ENCODE results near the gene NR1H2.

Gene NR1H2

GRCh38 chr19:50406156-50406820 is 30.0 kb downstream of the NR1H2 start:
- DNase-seq: no peak

DNA sequence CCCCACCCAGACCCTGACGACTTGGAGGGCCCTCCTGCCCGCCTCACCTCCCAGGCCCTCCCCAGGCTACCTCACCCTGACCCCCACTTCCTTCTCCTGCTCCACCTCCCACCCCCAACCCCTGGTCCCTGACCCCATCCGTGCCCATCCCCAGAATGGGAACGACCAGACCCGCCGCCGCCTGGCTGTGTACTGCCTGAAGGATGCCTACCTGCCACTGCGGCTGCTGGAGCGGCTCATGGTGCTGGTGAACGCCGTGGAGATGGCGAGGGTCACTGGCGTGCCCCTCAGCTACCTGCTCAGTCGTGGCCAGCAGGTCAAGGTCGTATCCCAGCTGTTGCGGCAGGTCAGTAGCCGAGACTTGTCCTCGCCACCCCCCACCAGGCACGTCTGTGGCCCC is 30.6 kb downstream of the NR1H2 start:
- DNase-seq: no peak

GRCh38 chr19:50409347-50409746 is 33.1 kb downstream of the NR1H2 start:
- DNase-seq: no peak

DNA sequence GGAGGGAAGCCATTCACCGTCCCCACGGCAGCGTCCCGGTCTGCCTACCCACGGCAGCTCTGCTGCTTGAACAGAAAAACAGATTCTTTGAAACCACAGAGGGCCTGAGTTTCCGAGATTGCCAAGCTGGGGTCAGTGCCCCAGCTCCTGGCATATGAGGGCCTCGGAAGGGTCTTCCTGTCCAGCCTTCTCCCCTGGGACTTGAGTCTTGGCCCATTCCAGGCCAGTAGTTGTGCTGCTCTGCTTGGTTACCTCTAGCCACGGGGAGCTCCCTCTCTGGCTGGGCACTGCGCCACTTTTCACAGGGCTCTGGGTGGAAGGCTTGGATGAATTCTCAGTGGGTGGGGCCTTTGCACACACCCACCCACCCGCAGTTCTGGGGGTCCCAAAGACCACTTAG is 33.9 kb downstream of the NR1H2 start:
- DNase-seq: no peak

GRCh38 chr19:50412419-50412818 is 36.2 kb downstream of the NR1H2 start:
- DNase-seq: no peak

DNA sequence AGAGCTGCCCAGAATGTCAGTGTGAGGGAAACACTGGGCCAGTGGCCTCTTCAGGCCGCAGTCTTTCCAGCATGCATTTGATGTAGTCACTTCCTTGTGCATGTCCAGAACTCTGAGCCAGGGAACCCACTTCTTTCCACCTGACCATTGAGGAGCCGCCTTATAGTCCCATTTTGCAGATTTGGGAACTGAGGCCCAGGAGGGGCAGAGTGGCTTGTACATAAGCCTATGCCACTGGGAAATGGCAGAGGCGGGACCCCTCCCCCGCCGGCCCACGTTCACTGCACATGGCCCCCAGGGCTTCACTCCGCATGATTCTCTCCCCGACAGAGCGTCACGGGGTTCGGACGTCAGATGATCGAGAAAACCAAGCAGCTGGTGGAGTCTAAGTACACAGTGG is 36.8 kb downstream of the NR1H2 start:
- DNase-seq: no peak

DNA sequence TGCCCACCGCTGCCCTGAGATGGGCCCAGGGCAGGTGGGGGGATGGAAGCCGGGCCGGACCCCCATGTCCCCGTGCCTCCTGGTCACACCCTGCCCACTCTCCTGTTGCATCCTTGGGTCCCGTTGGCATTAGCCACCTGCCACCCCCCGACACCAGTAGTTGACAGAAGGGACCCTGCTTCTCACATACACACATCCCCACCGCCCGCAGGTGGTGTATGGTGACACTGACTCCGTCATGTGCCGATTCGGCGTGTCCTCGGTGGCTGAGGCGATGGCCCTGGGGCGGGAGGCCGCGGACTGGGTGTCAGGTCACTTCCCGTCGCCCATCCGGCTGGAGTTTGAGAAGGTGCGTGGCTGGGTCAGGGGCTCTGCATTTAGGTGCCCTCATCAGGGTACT is 37.3 kb downstream of the NR1H2 start:
- DNase-seq: no peak

DNA sequence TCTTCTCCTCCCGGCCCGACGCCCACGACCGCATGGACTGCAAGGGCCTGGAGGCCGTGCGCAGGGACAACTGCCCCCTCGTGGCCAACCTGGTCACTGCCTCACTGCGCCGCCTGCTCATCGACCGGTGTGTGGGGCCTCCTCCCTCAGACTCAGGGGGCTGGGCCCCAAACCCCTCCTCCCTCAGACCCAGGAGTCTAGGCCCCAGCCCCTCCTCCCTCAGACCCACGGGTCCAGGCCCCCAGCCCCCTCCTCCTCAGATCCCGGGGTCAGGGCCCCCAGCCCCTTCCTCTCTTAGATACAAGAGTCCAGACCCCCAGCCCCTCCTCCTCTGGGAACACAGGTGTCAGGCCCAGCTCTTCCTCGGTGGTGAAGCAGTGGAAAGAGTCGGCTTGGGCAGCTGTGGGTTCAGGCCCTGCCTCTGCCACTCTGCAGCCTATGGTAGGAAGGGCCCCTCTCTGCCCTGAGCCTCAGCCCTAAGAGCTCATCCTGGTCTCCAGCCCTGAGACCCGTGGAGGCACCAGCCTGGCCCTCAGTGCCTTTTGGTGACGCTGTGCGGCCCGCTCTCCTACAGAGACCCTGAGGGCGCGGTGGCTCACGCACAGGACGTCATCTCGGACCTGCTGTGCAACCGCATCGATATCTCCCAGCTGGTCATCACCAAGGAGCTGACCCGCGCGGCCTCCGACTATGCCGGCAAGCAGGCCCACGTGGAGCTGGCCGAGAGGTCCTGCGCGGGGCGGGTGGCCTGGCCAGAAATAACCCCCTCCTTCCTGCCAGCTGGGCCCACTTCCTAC is 38.8 kb downstream of the NR1H2 start:
- no peak for DNase-seq

- DNase-seq: no peak
Observed at GRCh38 chr19:50415661-50416033, 39.4 kb downstream of the NR1H2 start.

DNA sequence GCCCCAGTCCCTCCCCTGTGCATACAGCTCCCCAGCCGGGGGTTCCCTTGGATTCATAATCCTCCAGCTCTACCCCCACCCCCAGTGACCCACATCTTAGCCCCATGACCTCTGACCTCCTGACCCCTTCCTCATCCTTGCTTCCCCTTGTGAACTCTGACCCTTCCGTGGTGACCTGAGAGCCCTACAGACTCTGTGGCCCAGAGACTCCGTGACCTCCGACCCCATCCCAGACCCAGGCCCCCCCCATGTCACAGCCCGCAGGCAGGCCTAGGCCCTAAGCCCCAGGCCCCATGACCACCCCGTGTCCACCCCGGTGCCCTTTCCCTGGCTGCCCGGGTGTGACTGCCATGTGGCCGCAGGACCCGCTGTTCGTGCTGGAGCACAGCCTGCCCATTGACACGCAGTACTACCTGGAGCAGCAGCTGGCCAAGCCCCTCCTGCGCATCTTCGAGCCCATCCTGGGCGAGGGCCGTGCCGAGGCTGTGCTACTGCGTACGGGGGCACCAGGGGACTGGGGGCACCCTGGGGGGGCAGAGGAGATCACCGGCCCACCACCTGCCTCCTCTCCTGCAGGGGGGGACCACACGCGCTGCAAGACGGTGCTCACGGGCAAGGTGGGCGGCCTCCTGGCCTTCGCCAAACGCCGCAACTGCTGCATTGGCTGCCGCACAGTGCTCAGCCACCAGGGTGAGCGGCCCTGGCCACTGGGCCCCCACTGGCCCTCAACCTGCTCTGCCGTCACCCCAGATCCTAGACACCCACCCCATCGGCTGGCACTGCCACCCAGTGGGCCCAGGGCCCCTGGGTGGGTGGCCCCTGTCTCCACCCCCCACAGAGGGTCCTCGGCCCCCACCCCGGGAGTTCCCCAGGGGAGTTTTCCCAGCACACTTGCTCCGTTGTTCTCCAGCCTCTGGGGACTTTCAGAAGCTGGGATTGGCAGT is 40.0 kb downstream of the NR1H2 start:
- no peak for DNase-seq

DNA sequence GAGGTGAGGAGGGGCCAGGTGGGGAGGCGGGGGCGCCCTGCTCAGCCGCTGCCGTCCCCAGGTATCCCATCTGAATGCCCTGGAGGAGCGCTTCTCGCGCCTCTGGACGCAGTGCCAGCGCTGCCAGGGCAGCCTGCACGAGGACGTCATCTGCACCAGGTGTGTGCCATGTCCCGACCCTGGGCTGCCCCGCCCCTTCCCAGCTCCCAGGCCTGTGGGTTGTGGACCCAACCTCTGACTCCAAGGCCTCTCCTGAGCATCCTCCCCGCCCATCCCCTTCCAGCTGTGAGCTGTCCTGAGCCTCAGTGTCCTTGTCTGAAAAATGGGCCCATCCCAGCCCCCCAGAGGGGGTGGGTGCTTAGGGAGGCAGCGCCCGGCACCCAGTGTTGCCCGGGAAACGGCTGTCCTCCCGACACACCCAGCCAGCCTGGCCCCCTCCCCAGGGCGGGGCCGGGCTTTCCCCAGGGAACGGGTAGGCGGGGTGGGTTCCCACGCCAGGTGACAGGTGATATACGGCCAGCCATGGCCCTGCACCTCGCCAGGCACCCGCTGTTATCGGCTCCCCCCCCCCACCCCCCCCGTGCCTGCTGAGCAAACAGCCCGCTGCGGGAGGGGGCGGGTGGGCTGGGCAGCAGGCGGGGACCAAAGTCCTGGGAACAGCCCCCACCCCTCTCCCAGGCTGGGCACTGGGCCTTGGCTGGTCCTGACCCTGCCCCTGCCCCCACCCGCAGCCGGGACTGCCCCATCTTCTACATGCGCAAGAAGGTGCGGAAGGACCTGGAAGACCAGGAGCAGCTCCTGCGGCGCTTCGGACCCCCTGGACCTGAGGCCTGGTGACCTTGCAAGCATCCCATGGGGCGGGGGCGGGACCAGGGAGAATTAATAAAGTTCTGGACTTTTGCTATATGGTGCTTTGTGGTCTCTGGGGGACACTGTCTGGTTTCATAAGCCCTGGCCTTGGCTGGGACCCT is 41.1 kb downstream of the NR1H2 start:
- no peak for DNase-seq

DNA sequence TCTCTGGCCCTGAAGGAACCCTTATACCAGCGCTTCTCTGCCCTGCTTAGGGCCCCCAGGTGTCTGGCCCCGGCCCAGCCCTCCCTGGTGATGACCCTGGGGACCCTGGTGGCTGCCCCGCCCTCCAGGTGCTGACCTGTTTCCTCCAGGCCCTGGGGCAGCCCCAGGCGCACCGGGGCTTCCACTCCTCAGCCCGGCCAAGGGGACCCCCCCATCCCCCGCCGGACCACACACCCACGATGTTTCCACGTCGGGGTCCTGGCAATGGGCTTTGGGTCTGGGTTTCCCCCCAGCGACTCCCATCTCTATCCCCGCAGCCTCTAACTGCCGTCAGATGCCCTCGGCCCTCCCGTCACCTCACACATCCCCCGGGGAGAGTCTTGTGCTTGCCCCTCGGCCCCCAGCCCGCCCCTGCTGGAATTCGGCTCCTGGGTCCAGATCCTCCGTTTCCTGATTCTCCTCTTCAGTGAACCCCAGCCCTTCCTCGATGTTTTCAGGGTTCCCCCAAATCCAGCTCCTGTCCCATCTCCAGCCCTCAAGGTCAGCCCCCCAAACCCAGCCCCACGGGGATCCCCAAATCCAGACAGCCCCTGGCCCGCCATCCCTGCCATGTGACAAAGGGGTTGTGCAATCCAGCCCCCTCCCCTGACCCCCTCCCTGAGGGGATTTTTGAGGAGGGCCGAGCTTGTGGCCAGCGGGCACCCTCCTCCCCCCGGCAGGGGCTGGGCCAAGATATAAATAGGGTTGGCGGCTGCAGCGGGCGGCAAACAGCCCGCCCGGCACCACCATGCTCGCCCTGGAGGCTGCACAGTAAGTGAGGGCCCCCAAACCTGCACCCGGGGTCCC is 42.1 kb downstream of the NR1H2 start, which contains the start of gene SPIB:
TSS of gene SPIB (plus strand) at position 763 of the 846 bp plus-strand sequence. CDS start at position 788, 25 bp downstream.
- no peak for DNase-seq

DNA sequence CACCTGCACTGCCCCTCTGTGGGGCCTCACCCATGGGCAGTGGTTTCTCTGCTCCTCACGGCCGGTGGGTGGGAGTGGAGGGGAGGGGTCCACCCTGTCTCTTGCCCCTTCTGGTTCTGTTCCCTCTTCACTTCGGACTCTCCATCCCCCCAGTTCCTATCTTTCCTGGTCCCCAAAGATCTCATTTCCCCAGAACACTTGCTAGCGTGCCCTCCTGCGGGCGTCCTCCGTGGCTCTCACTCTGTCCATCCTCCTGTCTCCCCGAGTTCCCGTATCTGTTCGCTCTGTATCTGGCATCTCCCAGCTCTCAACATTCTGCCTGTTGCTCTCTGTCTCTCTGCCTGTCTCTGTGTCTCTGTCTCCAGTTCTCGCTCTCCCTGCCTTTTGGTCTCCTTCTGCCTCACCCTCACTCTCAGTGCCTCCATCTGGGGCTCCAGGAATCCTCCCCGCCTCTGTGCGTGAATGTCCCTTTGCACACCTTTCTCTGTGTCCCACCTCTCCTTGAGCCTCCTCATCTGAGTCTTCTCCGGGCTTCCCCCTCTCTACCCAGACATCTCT is 42.8 kb downstream of the NR1H2 start:
- DNase-seq: no peak

GRCh38 chr19:50419580-50420035 is 43.4 kb downstream of the NR1H2 start:
- no peak for DNase-seq

- no peak for DNase-seq
Observed at GRCh38 chr19:50420127-50420526, 43.9 kb downstream of the NR1H2 start.

- DNase-seq: no peak
Observed at GRCh38 chr19:50420808-50421207, 44.6 kb downstream of the NR1H2 start.

GRCh38 chr19:50422397-50423278 is 46.4 kb downstream of the NR1H2 start:
- DNase-seq: no peak

- no peak for DNase-seq
Observed at GRCh38 chr19:50423279-50424113, 47.2 kb downstream of the NR1H2 start.

DNA sequence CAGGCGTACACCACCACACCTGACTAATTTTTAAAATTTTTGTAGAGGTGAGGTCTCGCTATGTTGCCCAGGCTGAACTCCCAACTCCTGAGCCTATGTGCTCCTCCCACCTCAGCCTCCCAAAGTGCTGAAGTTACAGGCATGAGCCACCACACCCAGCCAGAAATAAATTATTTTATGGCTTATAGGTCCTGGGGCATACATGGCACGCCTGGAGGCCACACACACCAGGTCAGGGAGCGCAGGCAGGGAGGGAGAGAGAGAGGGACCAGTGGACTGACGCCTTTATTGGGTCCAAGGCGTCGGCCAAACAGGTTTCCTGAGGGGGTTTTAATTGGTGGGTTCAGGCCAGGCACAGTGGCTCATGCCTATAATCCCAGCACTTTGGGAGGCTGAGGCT is 49.3 kb downstream of the NR1H2 start:
- DNase-seq: no peak

Measured in NCI-H510A treated with DMSO at 0.1 percent for 48 hours (cell line).